ENCODE data around the gene SPCS1.

GRCh38 chr3:52703341-52703740 lies 2.6 kb upstream of the SPCS1 start:
- TF ChIP-seq CTCF (IDR thresholded peaks at IDR 0.05): no peak
- TF ChIP-seq POLR2AphosphoS5 (IDR thresholded peaks at IDR 0.05; ENCODE audit: low read depth, low read length): no peak
